ENCODE measurements around the gene SYS1. TPM values are rescaled to one million over a fixed set of nuclear protein-coding genes. Genes with fewer than 3 reads are reported as not detected.

SYS1 gene
- total RNA-seq, 1 experiment from 2014 or later = 27.8 TPM

DNA sequence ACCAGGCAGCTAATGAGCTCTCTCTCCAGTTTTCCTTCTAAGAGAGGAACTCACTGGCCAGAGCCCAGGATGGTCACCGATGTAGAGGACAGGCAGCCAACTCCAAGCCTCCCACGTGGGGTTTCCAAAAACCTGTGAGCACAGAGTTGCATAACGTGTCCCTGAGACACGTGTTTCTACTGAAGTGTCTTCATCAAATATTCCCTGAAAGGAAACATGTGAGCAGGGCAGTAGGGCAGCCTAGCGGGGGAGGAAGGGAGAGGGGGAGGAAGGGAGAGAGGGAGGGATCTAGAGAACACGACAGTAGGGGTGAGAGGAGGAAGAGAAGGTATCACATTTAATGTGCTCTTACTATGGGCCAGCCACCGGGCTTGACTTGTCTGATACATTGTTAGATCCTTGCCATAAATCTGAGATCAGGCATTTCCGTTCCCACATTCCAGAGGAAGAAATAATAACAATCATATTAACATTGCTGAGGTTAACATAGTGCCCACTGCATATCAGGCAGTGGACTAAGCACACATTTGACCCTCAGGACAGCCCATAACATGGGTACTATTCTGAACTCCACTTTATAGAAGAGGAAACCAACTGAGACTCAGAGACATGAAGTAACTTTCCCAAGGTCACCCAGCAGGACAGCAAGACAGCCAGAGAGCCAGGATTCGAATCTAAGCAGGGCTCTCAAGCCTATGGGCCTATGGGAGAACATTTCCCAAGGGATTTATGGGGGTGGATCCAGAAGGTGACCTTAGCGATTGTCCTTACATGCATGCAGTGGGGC lies 4.5 kb upstream of the SYS1 start:
- Histone ChIP-seq H3K4me1 (peaks cover 50% of the 10 kb centered on the region), H3K27ac (peak overlapping the region; percentile 81; the same call in 1 of the 2 replicates), H3K9me3 (replicated peaks) (no peaks in the 10 kb centered on the region), H3K36me3 (no peaks in the 10 kb centered on the region), H3K4me3 (no peak overlapping the region), H3K27me3 (no peaks in the 10 kb centered on the region)
- DNase-seq = peak in 1 of 2 experiments; percentile 43

DNA sequence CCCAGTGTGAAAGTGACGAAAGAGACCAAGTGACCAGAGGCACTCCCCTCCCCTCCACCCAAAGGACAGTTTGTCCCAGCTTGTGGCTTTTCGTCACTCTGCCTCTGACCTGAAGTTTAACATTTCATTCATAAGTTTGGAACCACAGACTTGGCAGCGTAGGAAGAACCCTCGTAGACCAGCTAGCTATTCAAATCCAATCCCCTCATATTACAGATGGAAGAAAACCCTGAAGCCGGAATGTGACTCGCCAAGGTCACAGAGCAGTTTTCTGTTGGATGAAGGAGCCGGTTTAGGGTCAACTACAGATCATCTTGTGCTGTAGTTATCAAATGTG lies 3.9 kb upstream of the SYS1 start:
- H3K27me3 ChIP-seq = no peaks in the 10 kb centered on the region
- no peak overlapping the region for H3K4me3 ChIP-seq
- no peaks in the 10 kb centered on the region for H3K36me3 ChIP-seq
- H3K9me3 ChIP-seq (replicated peaks) = no peaks in the 10 kb centered on the region
- peak in 1 of 2 experiments; percentile 54 for DNase-seq
- peaks cover 50% of the 10 kb centered on the region for H3K4me1 ChIP-seq
- peak overlapping the region; percentile 81 for H3K27ac ChIP-seq

DNA sequence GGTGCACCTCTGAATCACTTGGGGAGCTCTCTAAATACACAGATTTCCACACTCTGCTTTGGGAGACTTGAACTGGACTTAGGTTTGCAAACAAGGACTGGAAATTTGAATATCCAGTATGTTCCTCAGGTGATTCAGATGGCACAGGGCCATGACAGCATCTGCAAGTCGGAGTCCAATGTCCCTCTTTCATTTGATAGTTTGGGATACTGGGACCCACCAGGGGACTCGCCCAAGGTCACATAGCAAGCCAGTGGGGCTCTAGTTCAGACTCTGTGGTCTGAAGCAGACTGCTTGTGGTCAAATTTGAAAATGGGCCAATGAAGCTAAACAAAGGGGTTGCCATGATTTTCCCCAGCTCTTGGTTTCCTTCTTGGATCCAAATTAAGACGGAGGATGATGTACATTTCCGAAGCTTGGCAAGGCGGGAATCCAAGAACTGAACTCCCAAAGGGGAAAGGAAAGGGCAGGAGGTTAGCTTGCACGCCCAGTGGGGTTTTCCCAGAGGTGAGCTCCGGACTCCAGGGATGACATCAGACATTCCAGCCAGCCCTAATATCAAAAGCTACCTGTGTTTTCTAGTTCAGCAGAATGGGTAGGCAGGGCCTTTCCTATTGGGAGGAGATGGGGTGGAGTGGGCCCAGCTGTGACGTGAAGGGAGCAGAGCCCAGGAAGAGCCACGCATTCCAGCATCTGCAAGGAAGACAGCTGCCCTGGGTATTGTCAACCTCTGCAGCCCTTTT lies 3.4 kb upstream of the SYS1 start:
- no peak overlapping the region for H3K4me3 ChIP-seq
- peak overlapping the region; percentile 81 for H3K27ac ChIP-seq
- H3K36me3 ChIP-seq = no peaks in the 10 kb centered on the region
- no peaks in the 10 kb centered on the region for H3K27me3 ChIP-seq
- peak; percentile 87 to 93 for DNase-seq
- H3K4me1 ChIP-seq = peaks cover 47% of the 10 kb centered on the region
- no peaks in the 10 kb centered on the region for H3K9me3 ChIP-seq (replicated peaks)

DNA sequence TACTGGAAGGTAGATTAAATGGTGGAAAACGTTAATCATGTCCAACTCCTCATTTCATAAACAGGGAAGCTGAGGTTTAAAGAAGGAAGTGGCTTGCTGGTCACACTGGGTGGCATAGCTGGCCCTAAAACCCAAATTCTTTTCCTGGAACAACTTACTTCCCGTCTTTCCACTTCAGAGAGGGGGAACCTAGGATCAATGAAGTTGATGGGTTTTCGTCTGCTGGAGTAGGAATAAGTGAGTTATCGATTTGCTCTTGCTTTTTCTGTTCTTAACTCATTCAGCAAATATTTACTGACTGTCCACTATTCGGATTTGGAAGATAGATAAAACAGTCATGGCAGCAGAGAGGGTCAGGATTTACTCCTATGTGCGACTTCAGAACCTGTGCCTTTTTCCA lies 1.2 kb upstream of the SYS1 start:
- no peak overlapping the region for H3K27ac ChIP-seq
- no peak for DNase-seq
- H3K27me3 ChIP-seq = no peaks in the 10 kb centered on the region
- no peak overlapping the region for H3K4me3 ChIP-seq
- H3K4me1 ChIP-seq = peaks cover 39% of the 10 kb centered on the region
- H3K36me3 ChIP-seq = 0 out of 2 replicates have a peak, but pooled peaks cover 3% of the 10 kb centered on the region
- no peaks in the 10 kb centered on the region for H3K9me3 ChIP-seq (replicated peaks)

DNA sequence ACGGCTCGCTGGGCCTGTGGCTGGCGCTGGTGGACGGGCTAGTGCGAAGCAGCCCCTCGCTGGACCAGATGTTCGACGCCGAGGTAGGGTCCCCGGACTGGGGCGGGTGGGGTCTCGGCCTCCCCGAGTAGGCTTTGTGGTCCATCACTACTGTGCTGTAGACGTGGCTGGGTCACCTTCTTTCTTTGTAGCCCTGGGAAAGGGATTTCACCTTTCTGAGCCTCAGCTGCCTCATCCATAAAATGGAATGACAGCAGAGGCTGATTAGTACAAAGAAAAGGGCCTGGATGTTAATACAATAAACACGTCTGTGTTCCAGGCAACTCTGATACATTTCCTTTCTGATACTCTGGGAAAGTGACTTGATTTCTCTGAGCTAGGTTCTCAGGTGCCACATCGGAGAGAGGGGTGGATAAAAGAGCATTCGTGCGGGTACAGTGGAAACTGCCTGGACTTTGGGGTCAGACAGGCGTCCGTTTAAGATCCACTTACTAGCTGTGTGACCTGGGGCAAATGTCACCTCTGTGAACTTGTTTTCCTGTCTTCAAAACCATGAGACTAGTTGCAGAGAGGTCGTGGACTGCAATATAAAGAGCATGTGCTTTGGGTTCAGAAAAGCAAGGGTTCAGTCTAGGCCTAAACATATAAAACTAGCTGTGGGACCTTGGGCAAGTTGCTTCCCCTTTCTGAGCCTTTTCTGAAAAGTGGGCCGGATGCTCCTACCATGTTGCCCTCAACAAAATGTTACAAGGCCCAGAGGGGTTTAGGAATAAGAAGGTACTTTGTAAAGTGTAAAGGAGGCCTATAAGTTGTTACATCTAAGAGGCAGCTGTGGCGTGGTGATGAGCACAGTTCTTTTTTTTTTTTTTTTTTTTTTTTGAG lies 896 bp downstream of the SYS1 start:
- H3K27ac ChIP-seq = peak overlapping the region; percentile 75

DNA sequence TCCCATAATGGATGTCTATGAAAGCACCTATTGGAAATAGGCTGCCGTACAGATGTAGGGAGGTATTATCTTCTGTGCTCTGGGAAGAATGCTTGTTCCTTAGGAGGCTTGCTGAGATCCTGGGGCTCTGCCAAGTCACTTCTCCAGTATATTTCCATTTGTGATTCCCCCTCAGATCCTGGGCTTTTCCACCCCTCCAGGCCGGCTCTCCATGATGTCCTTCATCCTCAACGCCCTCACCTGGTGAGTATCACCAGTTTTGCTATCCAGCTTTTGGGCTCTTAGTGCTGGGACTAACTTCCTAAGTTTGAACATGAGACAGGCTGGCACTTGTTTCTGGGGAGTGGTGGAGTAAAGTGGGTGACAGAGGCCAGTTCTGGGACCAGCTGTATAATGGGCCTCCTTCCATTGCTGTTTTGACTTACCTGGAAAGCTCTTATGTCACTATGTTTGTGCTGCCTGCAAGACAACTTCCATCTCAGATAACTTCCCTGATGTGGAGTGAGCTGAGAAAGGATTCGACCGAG lies 2.6 kb downstream of the SYS1 start:
- H3K27me3 ChIP-seq = no peaks in the 10 kb centered on the region
- H3K27ac ChIP-seq = no peak overlapping the region
- H3K9me3 ChIP-seq (replicated peaks) = no peaks in the 10 kb centered on the region
- peaks cover 11% of the 10 kb centered on the region for H3K4me1 ChIP-seq
- peaks cover 7% of the 10 kb centered on the region; the same call in 1 of the 2 replicates for H3K36me3 ChIP-seq
- DNase-seq = no peak
- no peak overlapping the region for H3K4me3 ChIP-seq

More for the DNA sequence above, 896 bp downstream of the SYS1 start:
- peak overlapping the region; percentile 78 for H3K4me3 ChIP-seq
- no peak for DNase-seq
- H3K27me3 ChIP-seq = no peaks in the 10 kb centered on the region
- H3K4me1 ChIP-seq = peaks cover 27% of the 10 kb centered on the region
- peaks cover 7% of the 10 kb centered on the region; the same call in 1 of the 2 replicates for H3K36me3 ChIP-seq
- H3K9me3 ChIP-seq (replicated peaks) = no peaks in the 10 kb centered on the region

DNA sequence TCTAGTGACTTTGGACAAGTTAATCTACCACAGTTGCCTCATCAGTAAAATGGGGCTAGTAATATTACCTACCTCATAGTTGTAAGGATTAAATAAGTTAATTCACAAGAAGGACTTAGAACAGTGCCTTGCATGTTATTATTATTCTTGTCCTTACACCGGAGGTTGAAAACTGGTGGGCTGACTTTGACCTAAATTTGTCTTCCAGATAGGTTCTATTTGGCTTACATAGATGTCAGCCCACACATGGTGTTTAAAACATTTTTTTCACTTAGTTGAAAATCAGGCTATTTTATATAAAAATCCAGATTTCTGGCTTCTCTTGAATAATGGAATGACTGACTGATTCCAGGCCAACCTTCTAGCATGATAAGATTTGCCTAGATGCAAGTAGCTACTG lies 3.2 kb downstream of the SYS1 start:
- Histone ChIP-seq H3K9me3 (replicated peaks) (no peaks in the 10 kb centered on the region), H3K27me3 (no peaks in the 10 kb centered on the region), H3K4me3 (no peak overlapping the region), H3K4me1 (peaks cover 4% of the 10 kb centered on the region), H3K27ac (no peak overlapping the region), H3K36me3 (peaks cover 7% of the 10 kb centered on the region; the same call in 1 of the 2 replicates)
- no peak for DNase-seq

DNA sequence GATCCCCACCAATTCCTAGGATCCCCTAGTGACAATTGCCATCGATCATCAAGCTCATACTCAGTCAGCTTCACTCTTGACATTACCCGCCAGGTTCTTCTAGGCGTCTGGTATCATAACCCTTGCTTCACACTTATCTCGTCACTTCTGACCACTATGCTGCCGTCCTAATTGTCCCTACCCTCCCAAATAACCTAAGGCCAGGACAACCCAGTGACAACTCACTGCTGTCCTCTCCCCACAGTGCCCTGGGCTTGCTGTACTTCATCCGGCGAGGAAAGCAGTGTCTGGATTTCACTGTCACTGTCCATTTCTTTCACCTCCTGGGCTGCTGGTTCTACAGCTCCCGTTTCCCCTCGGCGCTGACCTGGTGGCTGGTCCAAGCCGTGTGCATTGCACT lies 3.7 kb downstream of the SYS1 start:
- no peaks in the 10 kb centered on the region for H3K9me3 ChIP-seq (replicated peaks)
- peaks cover 8% of the 10 kb centered on the region for H3K36me3 ChIP-seq
- H3K4me1 ChIP-seq = peaks cover 3% of the 10 kb centered on the region; the same call in 1 of the 2 replicates
- no peak overlapping the region for H3K27ac ChIP-seq
- no peak for DNase-seq
- no peaks in the 10 kb centered on the region for H3K27me3 ChIP-seq
- H3K4me3 ChIP-seq = no peak overlapping the region

DNA sequence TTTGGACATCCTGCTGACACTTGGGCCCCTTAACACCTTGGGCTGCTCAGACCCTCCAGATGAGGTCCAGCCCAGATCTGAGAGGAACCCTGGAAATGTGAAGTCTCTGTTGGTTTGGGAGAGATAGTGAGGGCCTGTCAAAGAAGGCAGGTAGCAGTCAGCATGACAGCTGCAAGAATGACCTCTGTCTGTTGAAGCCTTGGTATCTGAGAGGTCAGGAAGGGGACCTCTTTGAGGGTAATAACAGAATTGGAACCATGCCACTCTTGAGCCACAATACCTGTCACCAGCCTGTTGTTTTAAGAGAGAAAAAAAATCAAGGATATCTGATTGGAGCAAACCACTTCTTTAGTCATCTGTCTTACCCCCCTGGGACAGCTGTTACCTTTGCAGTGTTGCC lies 4.2 kb downstream of the SYS1 start:
- no peak for DNase-seq
- Histone ChIP-seq H3K36me3 (peaks cover 9% of the 10 kb centered on the region), H3K4me3 (no peak overlapping the region), H3K9me3 (replicated peaks) (no peaks in the 10 kb centered on the region), H3K27me3 (no peaks in the 10 kb centered on the region), H3K4me1 (peaks cover 3% of the 10 kb centered on the region; the same call in 1 of the 2 replicates), H3K27ac (no peak overlapping the region)

DNA sequence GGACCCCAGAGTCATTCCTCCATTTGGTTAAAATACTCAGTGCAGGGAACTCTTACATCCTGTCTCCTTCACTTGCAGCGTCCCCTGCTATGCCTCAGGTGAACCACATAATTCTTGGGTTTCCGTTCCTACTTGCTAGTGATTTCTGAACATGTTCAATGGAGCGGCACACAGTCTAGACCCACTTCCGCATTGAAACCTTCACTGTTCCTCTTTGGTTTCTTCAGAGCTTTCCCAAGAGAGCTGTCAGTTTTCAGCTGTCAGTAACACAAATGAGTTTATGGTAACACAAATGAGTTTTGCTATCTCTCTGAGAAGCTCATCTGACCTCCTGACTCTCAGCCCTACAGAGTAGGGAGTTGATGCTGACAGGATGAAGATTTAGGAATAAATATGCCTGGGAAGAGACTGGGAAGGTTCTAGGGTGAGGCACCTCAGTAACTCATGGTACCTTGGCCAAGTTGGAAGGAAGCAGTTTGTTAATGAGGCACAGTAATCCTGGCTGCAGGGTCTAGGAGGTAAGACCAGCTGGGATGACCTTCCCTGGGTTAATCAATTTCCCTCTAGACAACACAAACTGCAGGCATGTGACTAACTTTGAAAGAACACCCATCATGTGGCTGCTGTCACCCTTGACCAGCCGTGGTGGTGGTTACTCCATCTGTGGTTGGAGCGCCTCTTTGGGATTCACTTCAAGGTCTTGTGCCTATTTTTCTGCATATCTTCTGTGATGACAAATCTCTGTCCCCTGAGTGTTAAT lies 5.4 kb downstream of the SYS1 start:
- Histone ChIP-seq H3K36me3 (peaks cover 9% of the 10 kb centered on the region), H3K4me1 (no peaks in the 10 kb centered on the region), H3K9me3 (replicated peaks) (no peaks in the 10 kb centered on the region), H3K27me3 (no peaks in the 10 kb centered on the region), H3K27ac (no peak overlapping the region), H3K4me3 (no peak overlapping the region)
- no peak for DNase-seq

DNA sequence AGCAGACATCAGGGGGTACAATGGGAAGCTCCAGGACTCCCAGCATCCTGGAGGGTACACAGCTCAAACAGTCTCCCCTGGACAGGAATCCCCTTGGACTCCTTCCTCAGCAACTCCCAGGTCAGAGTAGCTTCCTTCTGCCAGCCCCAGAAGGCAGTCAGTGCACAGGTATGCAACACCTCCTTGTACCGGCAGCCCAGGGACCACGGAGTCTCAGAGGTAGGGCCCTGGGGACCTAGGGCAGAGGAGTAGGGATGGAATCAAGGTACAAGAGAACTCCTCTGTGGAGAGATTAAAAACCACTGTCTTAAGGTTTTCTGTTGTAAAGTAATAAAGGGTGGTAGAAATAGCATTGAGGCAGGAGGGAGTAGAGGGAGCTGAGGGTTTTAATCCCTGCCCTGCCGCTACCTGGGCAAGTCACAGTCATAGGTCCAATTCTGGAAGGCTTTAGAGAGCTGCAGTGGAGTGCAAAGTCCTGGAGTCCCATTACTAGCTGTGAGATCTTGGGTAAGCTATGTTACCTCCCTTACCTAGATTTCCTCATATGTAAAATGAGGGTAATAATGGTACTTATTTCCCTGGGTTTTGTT lies 7.7 kb downstream of the SYS1 start:
- Histone ChIP-seq H3K4me3 (no peak overlapping the region), H3K27me3 (no peaks in the 10 kb centered on the region), H3K27ac (no peak overlapping the region), H3K4me1 (no peaks in the 10 kb centered on the region), H3K9me3 (replicated peaks) (no peaks in the 10 kb centered on the region), H3K36me3 (peaks cover 9% of the 10 kb centered on the region)
- no peak for DNase-seq

DNA sequence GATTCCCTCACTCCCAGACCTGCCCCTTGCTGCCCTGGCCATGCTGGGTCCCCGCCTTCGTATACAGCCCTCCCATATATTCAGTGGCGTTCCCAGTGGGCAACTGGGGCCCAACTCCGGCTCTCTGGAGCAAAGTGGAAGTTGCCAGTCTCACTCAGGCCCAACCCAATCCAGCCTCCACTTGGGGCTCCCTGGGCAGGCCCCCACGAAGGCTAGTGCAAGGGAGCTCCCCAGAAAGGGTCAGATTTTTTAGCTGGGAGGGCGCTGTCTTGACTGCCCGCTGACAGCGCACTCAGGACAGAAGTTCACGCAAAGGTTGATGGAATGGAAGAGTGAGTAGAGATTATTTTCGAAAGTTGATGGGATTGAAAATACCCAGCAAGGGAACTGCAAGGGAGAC lies 9.3 kb downstream of the SYS1 start:
- Histone ChIP-seq H3K4me3 (no peak overlapping the region), H3K27me3 (no peaks in the 10 kb centered on the region), H3K36me3 (peaks cover 4% of the 10 kb centered on the region), H3K4me1 (no peaks in the 10 kb centered on the region), H3K9me3 (replicated peaks) (no peaks in the 10 kb centered on the region), H3K27ac (no peak overlapping the region)
- DNase-seq = no peak

DNA sequence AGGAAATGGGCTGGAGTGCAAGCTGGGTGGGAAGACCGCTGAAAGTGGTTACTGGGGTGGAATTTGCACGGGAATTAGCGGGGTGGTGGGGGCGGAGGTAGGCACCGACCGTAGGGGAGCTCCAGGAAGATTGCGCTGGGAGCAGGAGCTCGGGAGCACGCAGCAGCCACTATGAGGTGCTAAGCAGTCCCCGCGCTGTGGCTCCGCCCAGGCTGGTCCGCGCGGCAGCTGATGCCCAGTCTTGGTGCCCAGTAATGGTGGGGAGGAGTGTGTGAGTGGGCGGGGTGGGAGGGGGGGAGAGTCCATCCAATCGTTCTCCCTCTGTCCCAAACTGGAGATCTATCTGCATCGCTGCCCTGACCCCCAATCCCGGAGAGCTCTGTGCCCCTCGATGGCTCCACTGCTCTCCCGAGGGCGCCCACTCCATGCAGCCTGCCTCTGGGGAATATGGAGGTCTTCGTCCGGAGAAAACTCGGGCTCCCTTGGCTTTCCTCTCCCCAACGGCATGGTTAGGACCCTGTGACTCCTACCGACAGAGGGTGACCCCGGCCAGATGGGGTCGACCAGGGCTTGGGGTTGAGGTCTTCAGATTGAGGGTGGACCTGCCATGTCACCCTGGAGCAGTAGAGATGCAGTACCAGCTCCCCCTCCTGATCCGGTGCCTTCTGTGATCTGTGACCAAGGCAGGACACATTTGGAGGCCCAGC lies 9.8 kb downstream of the SYS1 start:
- Histone ChIP-seq H3K27me3 (no peaks in the 10 kb centered on the region), H3K27ac (no peak overlapping the region), H3K4me3 (no peak overlapping the region), H3K36me3 (peaks cover 2% of the 10 kb centered on the region; the same call in 1 of the 2 replicates), H3K9me3 (replicated peaks) (no peaks in the 10 kb centered on the region), H3K4me1 (no peaks in the 10 kb centered on the region)
- no peak for DNase-seq
